H1 (cell line): ENCODE measurements around the gene PAFAH1B1. TPM values are rescaled to one million over a fixed set of nuclear protein-coding genes. Genes with fewer than 3 reads are reported as not detected.

Experiments used
- NRF1 ChIP-seq: IDR thresholded peaks from 2 replicates; pipeline ENCODE4 v1.6.1; 2011; ENCODE audit warnings: mild to moderate bottlenecking, low read depth, low read length, improper control_type of control experiment
- polyA plus RNA-seq, 7 experiments: library from polyadenylated mRNA; depleted of rRNA in 3 of 7; stranded (reverse) in 5 of 7; unstranded in 2 of 7; fragments of >200 nt in 5 of 7; fragments of 200-250 nt in 2 of 7; gene quantifications; 1 replicate in 5 of 7; 2 replicates in 1 of 7; 4 replicates in 1 of 7; pipeline versions ENCODE4 v1.2.1 to v1.2.3, GENCODE V29; 2011 to 2013; ENCODE audit warnings: missing spikeins in 2 of 7, mixed read lengths in 2 of 7
- total RNA-seq: library from RNA; stranded (reverse); fragmentation: NEBNext Ultra II Directional; extraction: Animal tissue kit (Norgen Biotek cat#: 25700); gene quantifications from 2 replicates; pipeline ENCODE4 v1.2.1, GENCODE V29; 2021
- TF ChIP-seq, protein P1 (sequence below): fragments of 300-600 bp; sonication (generic); IDR thresholded peaks from 2 replicates; pipeline ENCODE4 v1.7.1; 2012; ENCODE audit warnings: low read length, moderate library complexity, mild to moderate bottlenecking, inconsistent platforms; ENCODE audit not compliant: insufficient replicate concordance

Gene PAFAH1B1
- total and polyA plus RNA-seq, 2 of the 8 experiments (the other 6 are each of a cell fraction or from before 2014, with no cell fraction given) = 42.0 to 152 TPM

DNA sequence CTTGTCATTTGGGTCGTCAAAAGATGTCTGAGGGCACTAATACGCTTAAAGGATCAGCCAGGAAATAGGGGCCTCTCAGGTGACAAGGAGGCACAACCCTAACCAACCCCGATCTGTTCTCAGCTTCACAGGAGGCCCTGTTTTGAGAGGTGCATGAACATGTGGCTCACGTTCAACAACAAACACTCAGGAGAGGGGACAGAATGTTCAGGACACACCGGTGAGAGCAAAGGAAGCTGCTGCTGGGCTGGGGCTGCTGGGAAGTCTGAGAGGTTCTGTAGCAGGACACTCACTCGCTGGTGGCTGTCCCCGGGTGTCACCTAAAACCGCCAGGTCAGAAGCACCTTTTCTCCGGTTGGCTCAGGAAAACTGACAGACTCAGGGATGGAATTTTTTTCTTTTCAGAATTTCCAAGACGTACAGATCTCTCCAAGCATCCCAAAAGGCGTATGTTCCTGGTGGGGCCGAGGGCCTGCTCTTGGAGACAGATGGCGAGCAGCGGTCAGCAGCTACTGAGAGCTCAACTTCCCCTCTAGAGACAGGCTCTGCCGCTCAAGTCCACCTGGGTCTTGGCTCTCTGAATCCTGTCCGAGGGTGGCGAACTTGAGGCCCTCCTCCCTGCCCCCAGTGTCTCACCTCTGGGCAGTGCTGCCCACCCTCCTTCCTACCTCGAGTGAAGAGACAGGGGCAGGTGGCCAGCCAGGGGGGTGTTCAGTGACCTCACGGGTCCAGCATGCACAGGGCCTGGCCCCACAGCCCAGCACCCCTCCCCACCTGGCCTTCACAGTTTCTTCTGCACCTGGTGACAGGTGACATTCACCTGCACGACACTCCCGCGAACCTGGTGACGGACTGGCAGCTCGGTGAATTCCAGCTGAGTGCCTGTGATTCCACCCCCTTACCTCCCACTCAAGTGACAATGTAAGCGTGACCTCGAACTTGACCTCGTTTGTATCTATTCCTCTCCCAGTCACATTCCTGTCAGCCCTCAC lies 95.2 kb downstream of the PAFAH1B1 start (continued):
- TF ChIP-seq, protein P1, sequence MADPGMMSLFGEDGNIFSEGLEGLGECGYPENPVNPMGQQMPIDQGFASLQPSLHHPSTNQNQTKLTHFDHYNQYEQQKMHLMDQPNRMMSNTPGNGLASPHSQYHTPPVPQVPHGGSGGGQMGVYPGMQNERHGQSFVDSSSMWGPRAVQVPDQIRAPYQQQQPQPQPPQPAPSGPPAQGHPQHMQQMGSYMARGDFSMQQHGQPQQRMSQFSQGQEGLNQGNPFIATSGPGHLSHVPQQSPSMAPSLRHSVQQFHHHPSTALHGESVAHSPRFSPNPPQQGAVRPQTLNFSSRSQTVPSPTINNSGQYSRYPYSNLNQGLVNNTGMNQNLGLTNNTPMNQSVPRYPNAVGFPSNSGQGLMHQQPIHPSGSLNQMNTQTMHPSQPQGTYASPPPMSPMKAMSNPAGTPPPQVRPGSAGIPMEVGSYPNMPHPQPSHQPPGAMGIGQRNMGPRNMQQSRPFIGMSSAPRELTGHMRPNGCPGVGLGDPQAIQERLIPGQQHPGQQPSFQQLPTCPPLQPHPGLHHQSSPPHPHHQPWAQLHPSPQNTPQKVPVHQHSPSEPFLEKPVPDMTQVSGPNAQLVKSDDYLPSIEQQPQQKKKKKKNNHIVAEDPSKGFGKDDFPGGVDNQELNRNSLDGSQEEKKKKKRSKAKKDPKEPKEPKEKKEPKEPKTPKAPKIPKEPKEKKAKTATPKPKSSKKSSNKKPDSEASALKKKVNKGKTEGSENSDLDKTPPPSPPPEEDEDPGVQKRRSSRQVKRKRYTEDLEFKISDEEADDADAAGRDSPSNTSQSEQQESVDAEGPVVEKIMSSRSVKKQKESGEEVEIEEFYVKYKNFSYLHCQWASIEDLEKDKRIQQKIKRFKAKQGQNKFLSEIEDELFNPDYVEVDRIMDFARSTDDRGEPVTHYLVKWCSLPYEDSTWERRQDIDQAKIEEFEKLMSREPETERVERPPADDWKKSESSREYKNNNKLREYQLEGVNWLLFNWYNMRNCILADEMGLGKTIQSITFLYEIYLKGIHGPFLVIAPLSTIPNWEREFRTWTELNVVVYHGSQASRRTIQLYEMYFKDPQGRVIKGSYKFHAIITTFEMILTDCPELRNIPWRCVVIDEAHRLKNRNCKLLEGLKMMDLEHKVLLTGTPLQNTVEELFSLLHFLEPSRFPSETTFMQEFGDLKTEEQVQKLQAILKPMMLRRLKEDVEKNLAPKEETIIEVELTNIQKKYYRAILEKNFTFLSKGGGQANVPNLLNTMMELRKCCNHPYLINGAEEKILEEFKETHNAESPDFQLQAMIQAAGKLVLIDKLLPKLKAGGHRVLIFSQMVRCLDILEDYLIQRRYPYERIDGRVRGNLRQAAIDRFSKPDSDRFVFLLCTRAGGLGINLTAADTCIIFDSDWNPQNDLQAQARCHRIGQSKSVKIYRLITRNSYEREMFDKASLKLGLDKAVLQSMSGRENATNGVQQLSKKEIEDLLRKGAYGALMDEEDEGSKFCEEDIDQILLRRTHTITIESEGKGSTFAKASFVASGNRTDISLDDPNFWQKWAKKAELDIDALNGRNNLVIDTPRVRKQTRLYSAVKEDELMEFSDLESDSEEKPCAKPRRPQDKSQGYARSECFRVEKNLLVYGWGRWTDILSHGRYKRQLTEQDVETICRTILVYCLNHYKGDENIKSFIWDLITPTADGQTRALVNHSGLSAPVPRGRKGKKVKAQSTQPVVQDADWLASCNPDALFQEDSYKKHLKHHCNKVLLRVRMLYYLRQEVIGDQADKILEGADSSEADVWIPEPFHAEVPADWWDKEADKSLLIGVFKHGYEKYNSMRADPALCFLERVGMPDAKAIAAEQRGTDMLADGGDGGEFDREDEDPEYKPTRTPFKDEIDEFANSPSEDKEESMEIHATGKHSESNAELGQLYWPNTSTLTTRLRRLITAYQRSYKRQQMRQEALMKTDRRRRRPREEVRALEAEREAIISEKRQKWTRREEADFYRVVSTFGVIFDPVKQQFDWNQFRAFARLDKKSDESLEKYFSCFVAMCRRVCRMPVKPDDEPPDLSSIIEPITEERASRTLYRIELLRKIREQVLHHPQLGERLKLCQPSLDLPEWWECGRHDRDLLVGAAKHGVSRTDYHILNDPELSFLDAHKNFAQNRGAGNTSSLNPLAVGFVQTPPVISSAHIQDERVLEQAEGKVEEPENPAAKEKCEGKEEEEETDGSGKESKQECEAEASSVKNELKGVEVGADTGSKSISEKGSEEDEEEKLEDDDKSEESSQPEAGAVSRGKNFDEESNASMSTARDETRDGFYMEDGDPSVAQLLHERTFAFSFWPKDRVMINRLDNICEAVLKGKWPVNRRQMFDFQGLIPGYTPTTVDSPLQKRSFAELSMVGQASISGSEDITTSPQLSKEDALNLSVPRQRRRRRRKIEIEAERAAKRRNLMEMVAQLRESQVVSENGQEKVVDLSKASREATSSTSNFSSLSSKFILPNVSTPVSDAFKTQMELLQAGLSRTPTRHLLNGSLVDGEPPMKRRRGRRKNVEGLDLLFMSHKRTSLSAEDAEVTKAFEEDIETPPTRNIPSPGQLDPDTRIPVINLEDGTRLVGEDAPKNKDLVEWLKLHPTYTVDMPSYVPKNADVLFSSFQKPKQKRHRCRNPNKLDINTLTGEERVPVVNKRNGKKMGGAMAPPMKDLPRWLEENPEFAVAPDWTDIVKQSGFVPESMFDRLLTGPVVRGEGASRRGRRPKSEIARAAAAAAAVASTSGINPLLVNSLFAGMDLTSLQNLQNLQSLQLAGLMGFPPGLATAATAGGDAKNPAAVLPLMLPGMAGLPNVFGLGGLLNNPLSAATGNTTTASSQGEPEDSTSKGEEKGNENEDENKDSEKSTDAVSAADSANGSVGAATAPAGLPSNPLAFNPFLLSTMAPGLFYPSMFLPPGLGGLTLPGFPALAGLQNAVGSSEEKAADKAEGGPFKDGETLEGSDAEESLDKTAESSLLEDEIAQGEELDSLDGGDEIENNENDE = no peak
- TF ChIP-seq NRF1 = no peak
- TF ChIP-seq, all 59 proteins: peak for 1
